ENCODE measurements around the gene FOXP2.
A peak's percentile ranks its signal among the peaks of the same experiment; 100 is the strongest.

Gene FOXP2

DNA sequence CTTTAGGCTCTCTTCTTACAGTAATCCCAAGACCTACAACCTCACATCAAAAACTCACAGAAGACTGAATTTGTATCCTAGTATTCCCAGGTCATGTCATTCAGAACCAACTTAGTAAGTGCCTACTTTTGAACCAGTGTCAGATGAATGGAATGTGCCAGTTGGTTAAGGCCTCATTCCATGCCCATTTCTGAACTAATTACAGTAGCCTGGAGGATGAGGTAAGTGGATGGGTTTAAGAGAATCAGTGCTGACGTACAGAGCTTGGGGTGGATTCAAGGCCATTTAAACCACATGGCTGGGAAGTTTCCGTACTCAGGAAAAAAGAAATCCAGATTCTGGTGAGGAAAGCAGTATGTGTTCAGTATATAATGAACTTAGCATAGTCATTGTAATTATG is 21.9 kb upstream of the FOXP2 start:
- Histone ChIP-seq H3K79me2 (ENCODE audit: insufficient read depth, low read depth) (no peaks in the 10 kb centered on the region), H3K9ac (no peak overlapping the region), H2AFZ (ENCODE audit: low read depth) (no peak overlapping the region), H3K4me1 (ENCODE audit: low read depth, poor library complexity, severe bottlenecking) (no peaks in the 10 kb centered on the region), H3K4me2 (no peak overlapping the region), H4K20me1 (ENCODE audit: insufficient read depth) (no peaks in the 10 kb centered on the region), H3K36me3 (ENCODE audit: insufficient read depth) (no peaks in the 10 kb centered on the region), H3K27me3 (ENCODE audit: insufficient read depth, low read depth) (no peaks in the 10 kb centered on the region), H3K4me3 (IDR thresholded peaks at IDR 0.05; ENCODE audit: insufficient read depth, low read depth, low read length) (no peak overlapping the region), H3K27ac (no peak overlapping the region)
- TF ChIP-seq, protein P1, sequence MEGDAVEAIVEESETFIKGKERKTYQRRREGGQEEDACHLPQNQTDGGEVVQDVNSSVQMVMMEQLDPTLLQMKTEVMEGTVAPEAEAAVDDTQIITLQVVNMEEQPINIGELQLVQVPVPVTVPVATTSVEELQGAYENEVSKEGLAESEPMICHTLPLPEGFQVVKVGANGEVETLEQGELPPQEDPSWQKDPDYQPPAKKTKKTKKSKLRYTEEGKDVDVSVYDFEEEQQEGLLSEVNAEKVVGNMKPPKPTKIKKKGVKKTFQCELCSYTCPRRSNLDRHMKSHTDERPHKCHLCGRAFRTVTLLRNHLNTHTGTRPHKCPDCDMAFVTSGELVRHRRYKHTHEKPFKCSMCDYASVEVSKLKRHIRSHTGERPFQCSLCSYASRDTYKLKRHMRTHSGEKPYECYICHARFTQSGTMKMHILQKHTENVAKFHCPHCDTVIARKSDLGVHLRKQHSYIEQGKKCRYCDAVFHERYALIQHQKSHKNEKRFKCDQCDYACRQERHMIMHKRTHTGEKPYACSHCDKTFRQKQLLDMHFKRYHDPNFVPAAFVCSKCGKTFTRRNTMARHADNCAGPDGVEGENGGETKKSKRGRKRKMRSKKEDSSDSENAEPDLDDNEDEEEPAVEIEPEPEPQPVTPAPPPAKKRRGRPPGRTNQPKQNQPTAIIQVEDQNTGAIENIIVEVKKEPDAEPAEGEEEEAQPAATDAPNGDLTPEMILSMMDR (conservative IDR thresholded peaks at IDR 0.05; ENCODE audit: low read depth, low read length) = no peak

DNA sequence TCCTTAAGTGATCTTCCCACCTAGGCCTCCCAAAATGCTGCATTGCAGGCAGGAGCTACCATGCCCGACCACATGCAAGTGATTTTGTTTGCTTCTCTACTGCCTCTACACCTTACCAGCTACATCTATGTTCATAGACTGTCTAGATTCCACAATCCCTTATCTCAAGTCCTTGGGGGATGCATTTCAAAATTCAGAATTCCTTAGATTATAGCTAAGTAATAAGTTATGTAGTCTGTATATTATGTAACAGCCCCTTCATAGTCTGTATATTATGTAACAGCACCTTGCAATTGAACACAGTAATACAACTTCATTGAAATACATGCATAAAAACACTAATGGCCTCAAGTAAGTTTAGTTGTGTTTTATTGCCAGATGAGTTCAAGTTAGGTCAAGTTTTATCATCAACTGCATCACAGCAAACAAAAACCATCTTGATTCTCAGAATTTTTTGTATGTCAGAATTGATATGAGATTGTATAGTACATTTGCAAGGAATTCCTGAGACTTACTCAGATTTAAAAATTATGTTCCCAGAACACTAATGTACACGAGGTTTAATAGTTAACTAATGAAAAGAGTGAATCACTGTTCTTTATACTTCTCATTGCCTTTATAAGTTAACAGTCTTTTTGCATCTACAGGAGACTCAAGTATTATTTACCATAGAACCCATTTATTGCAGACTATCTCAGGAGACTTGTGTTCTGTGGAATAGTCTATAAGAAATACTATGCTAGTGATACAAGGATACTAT is 11.6 kb upstream of the FOXP2 start:
- Histone ChIP-seq H3K36me3 (ENCODE audit: insufficient read depth) (no peaks in the 10 kb centered on the region), H3K27ac (no peak overlapping the region), H3K4me2 (no peak overlapping the region), H3K4me3 (IDR thresholded peaks at IDR 0.05; ENCODE audit: insufficient read depth, low read depth, low read length) (no peak overlapping the region), H4K20me1 (ENCODE audit: insufficient read depth) (0 out of 2 replicates have a peak, but pooled peaks cover 3% of the 10 kb centered on the region), H3K27me3 (ENCODE audit: insufficient read depth, low read depth) (no peaks in the 10 kb centered on the region), H3K4me1 (ENCODE audit: low read depth, poor library complexity, severe bottlenecking) (no peaks in the 10 kb centered on the region), H2AFZ (ENCODE audit: low read depth) (no peak overlapping the region), H3K9ac (no peak overlapping the region), H3K79me2 (ENCODE audit: insufficient read depth, low read depth) (no peaks in the 10 kb centered on the region)
- TF ChIP-seq, protein P1 (conservative IDR thresholded peaks at IDR 0.05; ENCODE audit: low read depth, low read length) = no peak

DNA sequence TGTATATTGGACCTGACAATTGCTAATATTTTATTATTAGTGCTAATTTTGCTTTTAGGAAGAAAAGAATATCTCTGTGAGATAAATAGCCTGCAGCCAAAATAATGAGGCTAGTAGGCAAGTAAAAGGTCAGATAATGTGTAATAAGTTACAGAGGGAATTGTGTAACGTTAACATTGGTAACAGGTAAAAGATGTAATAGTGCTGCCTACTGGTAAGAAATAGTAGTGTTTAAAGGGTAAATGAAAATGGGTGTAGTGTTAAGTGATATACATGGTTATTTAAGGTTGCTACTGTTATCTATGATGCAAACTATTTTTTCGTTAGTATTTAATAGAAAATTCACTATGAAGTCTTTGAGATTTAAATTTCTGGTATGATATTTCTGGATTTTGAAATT is 9.2 kb upstream of the FOXP2 start:
- Histone ChIP-seq H3K4me3 (IDR thresholded peaks at IDR 0.05; ENCODE audit: insufficient read depth, low read depth, low read length) (no peak overlapping the region), H3K4me1 (ENCODE audit: low read depth, poor library complexity, severe bottlenecking) (no peaks in the 10 kb centered on the region), H3K9ac (no peak overlapping the region), H3K27me3 (ENCODE audit: insufficient read depth, low read depth) (no peaks in the 10 kb centered on the region), H3K36me3 (ENCODE audit: insufficient read depth) (no peaks in the 10 kb centered on the region), H3K4me2 (no peak overlapping the region), H3K27ac (no peak overlapping the region), H2AFZ (ENCODE audit: low read depth) (no peak overlapping the region), H4K20me1 (ENCODE audit: insufficient read depth) (0 out of 2 replicates have a peak, but pooled peaks cover 3% of the 10 kb centered on the region), H3K79me2 (ENCODE audit: insufficient read depth, low read depth) (no peaks in the 10 kb centered on the region)
- TF ChIP-seq, protein P1 (conservative IDR thresholded peaks at IDR 0.05; ENCODE audit: low read depth, low read length) = peak; percentile 52; the same call in 1 of the 2 replicates

DNA sequence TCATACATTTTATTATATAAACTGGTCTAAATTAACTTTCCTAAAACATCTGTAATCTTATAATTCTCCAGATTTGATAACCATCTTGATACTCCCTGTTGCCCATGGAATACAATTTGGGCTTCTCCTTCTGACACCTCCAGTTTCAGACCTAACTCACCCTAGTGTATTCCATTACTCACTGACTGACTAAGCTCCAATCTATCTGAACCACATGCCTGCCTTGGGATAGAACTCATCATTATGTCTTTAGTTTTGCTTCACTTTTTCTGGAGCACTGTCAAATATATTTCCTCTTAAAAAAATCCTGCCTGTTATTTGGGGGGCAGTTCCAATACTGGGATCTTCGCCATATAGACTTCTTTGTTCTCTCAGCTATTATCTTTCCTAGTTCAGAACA is 4.9 kb upstream of the FOXP2 start:
- no peak overlapping the region for H3K4me2 ChIP-seq
- no peaks in the 10 kb centered on the region for H3K79me2 ChIP-seq (ENCODE audit: insufficient read depth, low read depth)
- no peaks in the 10 kb centered on the region for H3K27me3 ChIP-seq (ENCODE audit: insufficient read depth, low read depth)
- H3K27ac ChIP-seq = no peak overlapping the region
- H2AFZ ChIP-seq (ENCODE audit: low read depth) = no peak overlapping the region
- no peak overlapping the region for H3K9ac ChIP-seq
- no peak overlapping the region for H3K4me3 ChIP-seq (IDR thresholded peaks at IDR 0.05; ENCODE audit: insufficient read depth, low read depth, low read length)
- H4K20me1 ChIP-seq (ENCODE audit: insufficient read depth) = 0 out of 2 replicates have a peak, but pooled peaks cover 3% of the 10 kb centered on the region
- no peaks in the 10 kb centered on the region for H3K36me3 ChIP-seq (ENCODE audit: insufficient read depth)
- H3K4me1 ChIP-seq (ENCODE audit: low read depth, poor library complexity, severe bottlenecking) = peaks cover 19% of the 10 kb centered on the region
- TF ChIP-seq, protein P1 (conservative IDR thresholded peaks at IDR 0.05; ENCODE audit: low read depth, low read length) = no peak
